H9 (cell line): Measurements from ENCODE around the gene ZNF768. TPM values are rescaled to one million over a fixed set of nuclear protein-coding genes. Genes with fewer than 3 reads are reported as not detected.

Experiments
- DNase-seq: peaks from one replicate; pipeline ENCODE4 v3.0.0-alpha.2; 2017
- H2AFZ ChIP-seq: one replicate; pipeline ENCODE4 v1.6.1; 2013; ENCODE audit warnings: mild to moderate bottlenecking, low read length, control low read depth, moderate library complexity
- H2AK5ac ChIP-seq: 2 replicates; pipeline ENCODE4 v1.6.1; 2013; ENCODE audit warnings: low read length, control low read depth, mixed read lengths; ENCODE audit not compliant: insufficient read length
- H2BK120ac ChIP-seq: one replicate; pipeline ENCODE4 v1.6.1; 2013; ENCODE audit warnings: low read depth, mild to moderate bottlenecking, low read length, control low read depth, inconsistent platforms; ENCODE audit not compliant: poor library complexity, severe bottlenecking
- H2BK12ac ChIP-seq: 2 replicates; pipeline ENCODE4 v1.6.1; 2013; ENCODE audit warnings: low read length, control low read depth, mixed read lengths, low read depth; ENCODE audit not compliant: insufficient read length
- H2BK15ac ChIP-seq: 2 replicates; pipeline ENCODE4 v1.6.1; 2013; ENCODE audit warnings: low read depth, low read length, control low read depth
- H2BK20ac ChIP-seq: one replicate; pipeline ENCODE4 v1.6.1; 2013; ENCODE audit warnings: low read depth, mild to moderate bottlenecking, low read length, control low read depth, inconsistent platforms; ENCODE audit not compliant: poor library complexity, severe bottlenecking
- H2BK5ac ChIP-seq: 2 replicates; pipeline ENCODE4 v1.6.1; 2013; ENCODE audit warnings: low read length, control low read depth, mixed read lengths; ENCODE audit not compliant: insufficient read length
- H3K14ac ChIP-seq: 2 replicates; pipeline ENCODE4 v1.6.1; 2013; ENCODE audit warnings: low read length, control low read depth; ENCODE audit not compliant: insufficient read depth
- H3K18ac ChIP-seq: 2 replicates; pipeline ENCODE4 v1.6.1; 2013; ENCODE audit warnings: low read depth, mild to moderate bottlenecking, mixed read lengths, low read length, control low read depth; ENCODE audit not compliant: insufficient read length
- H3K23ac ChIP-seq: 2 replicates; pipeline ENCODE4 v1.6.1; 2013; ENCODE audit warnings: low read length, control low read depth, mixed read lengths, low read depth; ENCODE audit not compliant: insufficient read length
- H3K23me2 ChIP-seq: 2 replicates; pipeline ENCODE4 v1.6.1; 2013; ENCODE audit warnings: low read depth, mild to moderate bottlenecking, mixed read lengths, low read length, control low read depth; ENCODE audit not compliant: insufficient read length, poor library complexity, severe bottlenecking
- H3K27ac ChIP-seq: 2 replicates; pipeline ENCODE4 v1.5.1; 2013; ENCODE audit warnings: low read length, control low read depth, mixed read lengths, low read depth; ENCODE audit not compliant: insufficient read length
- H3K27me3 ChIP-seq: 2 replicates; pipeline ENCODE4 v1.6.1; 2013; ENCODE audit warnings: low read length, control low read depth, inconsistent platforms; ENCODE audit not compliant: insufficient read depth
- H3K4ac ChIP-seq: 2 replicates; pipeline ENCODE4 v1.6.1; 2013; ENCODE audit warnings: low read depth, mild to moderate bottlenecking, control low read depth, inconsistent platforms, low read length, moderate library complexity
- H3K4me1 ChIP-seq: 2 replicates; pipeline ENCODE4 v1.6.1; 2013; ENCODE audit warnings: low read length, control low read depth, inconsistent platforms; ENCODE audit not compliant: insufficient read depth
- H3K4me2 ChIP-seq: 2 replicates; pipeline ENCODE4 v1.6.1; 2013; ENCODE audit warnings: low read length, control low read depth, mixed read lengths; ENCODE audit not compliant: insufficient read length, insufficient read depth
- H3K56ac ChIP-seq: 2 replicates; pipeline ENCODE4 v1.6.1; 2013; ENCODE audit warnings: low read depth, mild to moderate bottlenecking, mixed read lengths, low read length, control low read depth; ENCODE audit not compliant: insufficient read length
- H3K79me1 ChIP-seq: 2 replicates; pipeline ENCODE4 v1.6.1; 2013; ENCODE audit warnings: low read depth, mild to moderate bottlenecking, moderate library complexity, low read length, control low read depth, inconsistent platforms; ENCODE audit not compliant: insufficient read depth, poor library complexity, severe bottlenecking
- H3K79me2 ChIP-seq: 2 replicates; pipeline ENCODE4 v1.6.1; 2013; ENCODE audit warnings: low read length, control low read depth, inconsistent platforms; ENCODE audit not compliant: insufficient read depth
- H3K9ac ChIP-seq: 2 replicates; pipeline ENCODE4 v1.6.1; 2013; ENCODE audit warnings: low read length, control low read depth, mixed read lengths; ENCODE audit not compliant: insufficient read length; ENCODE audit errors: extremely low read depth
- H3K9me3 ChIP-seq: one replicate; pipeline ENCODE4 v1.6.1; 2013; ENCODE audit warnings: low read depth, low read length, inconsistent platforms; ENCODE audit not compliant: control insufficient read depth
- H3T11ph ChIP-seq: one replicate; pipeline ENCODE4 v1.6.1; 2013; ENCODE audit warnings: mild to moderate bottlenecking, low read length, control low read depth, inconsistent platforms
- H4K20me1 ChIP-seq: one replicate; pipeline ENCODE4 v1.6.1; 2013; ENCODE audit not compliant: control insufficient read depth, insufficient read length, insufficient read depth
- H4K5ac ChIP-seq: 2 replicates; pipeline ENCODE4 v1.6.1; 2013; ENCODE audit warnings: low read depth, mild to moderate bottlenecking, mixed read lengths, low read length, control low read depth; ENCODE audit not compliant: insufficient read length
- H4K8ac ChIP-seq: replicated peaks from 2 replicates; pipeline ENCODE4 v1.6.1; 2013; ENCODE audit warnings: low read length, control low read depth, mixed read lengths, low read depth; ENCODE audit not compliant: insufficient read length
- H4K91ac ChIP-seq: 2 replicates; pipeline ENCODE4 v1.6.1; 2013; ENCODE audit warnings: low read depth, mild to moderate bottlenecking, moderate library complexity, mixed read lengths, low read length, control low read depth; ENCODE audit not compliant: insufficient read length
- H3K27ac Mint-ChIP-seq, 3 experiments: 2 replicates in 2 of 3; 3 replicates in 1 of 3; pipeline ENCODE4 v1.8.0; 2020 to 2021; ENCODE audit warnings: mixed read lengths in 3 of 3, mild to moderate bottlenecking in 1 of 3, moderate library complexity in 1 of 3
- H3K27me3 Mint-ChIP-seq: 2 replicates; pipeline ENCODE4 v1.8.0; 2021; ENCODE audit warnings: low read depth, mild to moderate bottlenecking, moderate library complexity, mixed read lengths
- H3K36me3 Mint-ChIP-seq, 3 experiments: 2 replicates in 2 of 3; 3 replicates in 1 of 3; pipeline ENCODE4 v1.8.0; 2020 to 2021; ENCODE audit warnings: low read depth in 3 of 3, mixed read lengths in 3 of 3; ENCODE audit not compliant: insufficient read depth in 1 of 3
- H3K4me1 Mint-ChIP-seq, 2 experiments: 2 replicates each; pipeline ENCODE4 v1.8.0; 2020; ENCODE audit warnings: mixed read lengths in 2 of 2
- H3K4me3 Mint-ChIP-seq, 2 experiments: 2 replicates in 1 of 2; 3 replicates in 1 of 2; pipeline ENCODE4 v1.8.0; 2020 to 2021; ENCODE audit warnings: mild to moderate bottlenecking in 2 of 2, mixed read lengths in 2 of 2, moderate library complexity in 1 of 2
- H3K9me3 Mint-ChIP-seq, 2 experiments: 2 replicates in 1 of 2; 3 replicates in 1 of 2; pipeline ENCODE4 v1.8.0; 2020; ENCODE audit warnings: mild to moderate bottlenecking in 2 of 2, mixed read lengths in 2 of 2, moderate library complexity in 1 of 2
- CTCF ChIP-seq: fragments of 200-600 bp; sonication (generic); conservative IDR thresholded peaks from 3 replicates; pipeline ENCODE4 v1.8.0; 2021; ENCODE audit warnings: antibody characterized with exemption, mild to moderate bottlenecking
- WGBS: extraction: QIAGEN DNeasy Blood & Tissue Kit; methylation state at CpG from one replicate; pipeline ENCODE4 v1.1.7; 2013; ENCODE audit warnings: missing lambda C conversion rate, low lambda C conversion rate, mixed read lengths; ENCODE audit not compliant: insufficient read length; ENCODE audit errors: extremely low coverage; 5-methylcytosine and 5-hydroxymethylcytosine counted together
- total RNA-seq: library from RNA; stranded (reverse); gene quantifications from 2 replicates; pipeline ENCODE4 v1.2.1, GENCODE V29; 2021

The ZNF768 gene
- total RNA-seq, 1 experiment from 2014 or later = 40.0 TPM

GRCh38 chr16:30518552-30518951 is 7.8 kb downstream of the ZNF768 start:
- no peak for DNase-seq
- Histone ChIP-seq H3K79me2 (no peaks in the 10 kb centered on the region), H3K9ac (no peak overlapping the region), H2BK20ac (no peak overlapping the region), H2AFZ (no peak overlapping the region), H3K4me2 (no peak overlapping the region), H4K5ac (no peak overlapping the region), H3K4ac (no peak overlapping the region), H3K79me1 (no peaks in the 10 kb centered on the region), H4K91ac (no peak overlapping the region), H3K4me1 (no peaks in the 10 kb centered on the region), H2AK5ac (no peak overlapping the region), H3T11ph (no peak overlapping the region), H3K14ac (no peak overlapping the region), H3K9me3 (no peaks in the 10 kb centered on the region), H3K23ac (no peak overlapping the region), H3K18ac (no peak overlapping the region), H3K23me2 (no peaks in the 10 kb centered on the region), H2BK12ac (no peak overlapping the region), H2BK15ac (no peak overlapping the region), H3K27me3 (no peaks in the 10 kb centered on the region), H2BK5ac (no peak overlapping the region), H3K56ac (no peak overlapping the region), H3K27ac (no peak overlapping the region), H4K8ac (no peak overlapping the region), H2BK120ac (no peak overlapping the region), H4K20me1 (no peaks in the 10 kb centered on the region)
- no peak for TF ChIP-seq CTCF
- Mint-ChIP-seq H3K9me3 (no peaks in the 10 kb centered on the region), H3K36me3 (no peaks in the 10 kb centered on the region), H3K4me1 (no peaks in the 10 kb centered on the region), H3K27ac (no peak overlapping the region), H3K4me3 (no peak overlapping the region), H3K27me3 (peaks cover 5% of the 10 kb centered on the region; the same call in 1 of the 2 replicates)
- WGBS = no CpG with 5 or more reads among the region's 10 CpGs
